PFSK-1 (cell line): ENCODE measurements around the gene PLA2G4A.

Experiments used
- FOXP2 ChIP-seq: optimal IDR thresholded peaks from 2 replicates; pipeline ENCODE3; 2011; ENCODE audit warnings: borderline replicate concordance, control low read depth, inconsistent platforms; ENCODE audit not compliant: insufficient read depth; ENCODE audit errors: extremely low read length, extremely low read depth
- POLR2AphosphoS5 ChIP-seq: IDR thresholded peaks from 2 replicates; pipeline ENCODE4 v1.6.1; 2012; ENCODE audit warnings: low read depth, mild to moderate bottlenecking, control low read depth, low read length, moderate library complexity
- REST ChIP-seq, 2 experiments: IDR thresholded peaks; 2 replicates each; pipeline versions ENCODE4 v1.6.1 to v1.8.0; 2011 to 2012; ENCODE audit warnings: low read depth in 2 of 2, low read length in 2 of 2, control low read depth in 1 of 2, inconsistent platforms in 1 of 2, mild to moderate bottlenecking in 1 of 2, moderate library complexity in 1 of 2; ENCODE audit not compliant: insufficient read depth in 1 of 2
- SIN3A ChIP-seq: IDR thresholded peaks from 2 replicates; pipeline ENCODE4 v1.6.1; 2012; ENCODE audit warnings: mild to moderate bottlenecking, low read length, moderate library complexity, borderline replicate concordance; ENCODE audit not compliant: insufficient read depth
- TAF1 ChIP-seq: IDR thresholded peaks from 2 replicates; pipeline ENCODE4 v1.6.1; 2012; ENCODE audit warnings: low read length, control low read depth, borderline replicate concordance; ENCODE audit not compliant: insufficient read depth

The PLA2G4A gene

GRCh38 chr1:186987065-186987464 is 158.3 kb downstream of the PLA2G4A start:
- no peak for TF ChIP-seq REST (IDR thresholded peaks at IDR 0.05; ENCODE audit: insufficient read depth in 1 of 2, low read depth in 2 of 2, low read length in 2 of 2)
- no peak for TF ChIP-seq FOXP2
- no peak for TF ChIP-seq POLR2AphosphoS5
- TF ChIP-seq TAF1 = no peak
- no peak for TF ChIP-seq SIN3A

GRCh38 chr1:186987769-186988168 is 159.0 kb downstream of the PLA2G4A start:
- TF ChIP-seq TAF1 = no peak
- no peak for TF ChIP-seq POLR2AphosphoS5
- TF ChIP-seq SIN3A = no peak
- TF ChIP-seq FOXP2 = no peak
- no peak for TF ChIP-seq REST (IDR thresholded peaks at IDR 0.05; ENCODE audit: insufficient read depth in 1 of 2, low read depth in 2 of 2, low read length in 2 of 2)

GRCh38 chr1:186993996-186994395 is 165.2 kb downstream of the PLA2G4A start:
- no peak for TF ChIP-seq REST (IDR thresholded peaks at IDR 0.05; ENCODE audit: insufficient read depth in 1 of 2, low read depth in 2 of 2, low read length in 2 of 2)
- no peak for TF ChIP-seq POLR2AphosphoS5
- TF ChIP-seq FOXP2 = no peak
- no peak for TF ChIP-seq SIN3A
- TF ChIP-seq TAF1 = no peak

- TF ChIP-seq FOXP2 = no peak
- TF ChIP-seq POLR2AphosphoS5 = no peak
- no peak for TF ChIP-seq REST (IDR thresholded peaks at IDR 0.05; ENCODE audit: insufficient read depth in 1 of 2, low read depth in 2 of 2, low read length in 2 of 2)
- TF ChIP-seq TAF1 = no peak
- no peak for TF ChIP-seq SIN3A
These were observed 166.1 kb downstream of the PLA2G4A start for GRCh38 chr1:186994897-186995296.

- TF ChIP-seq SIN3A (no peak), POLR2AphosphoS5 (no peak), REST (IDR thresholded peaks at IDR 0.05; ENCODE audit: insufficient read depth in 1 of 2, low read depth in 2 of 2, low read length in 2 of 2) (no peak)
These were observed 168.1 kb downstream of the PLA2G4A start for GRCh38 chr1:186996816-186997215.
